ENCODE measurements around the gene CACNA1C.

Gene CACNA1C

DNA sequence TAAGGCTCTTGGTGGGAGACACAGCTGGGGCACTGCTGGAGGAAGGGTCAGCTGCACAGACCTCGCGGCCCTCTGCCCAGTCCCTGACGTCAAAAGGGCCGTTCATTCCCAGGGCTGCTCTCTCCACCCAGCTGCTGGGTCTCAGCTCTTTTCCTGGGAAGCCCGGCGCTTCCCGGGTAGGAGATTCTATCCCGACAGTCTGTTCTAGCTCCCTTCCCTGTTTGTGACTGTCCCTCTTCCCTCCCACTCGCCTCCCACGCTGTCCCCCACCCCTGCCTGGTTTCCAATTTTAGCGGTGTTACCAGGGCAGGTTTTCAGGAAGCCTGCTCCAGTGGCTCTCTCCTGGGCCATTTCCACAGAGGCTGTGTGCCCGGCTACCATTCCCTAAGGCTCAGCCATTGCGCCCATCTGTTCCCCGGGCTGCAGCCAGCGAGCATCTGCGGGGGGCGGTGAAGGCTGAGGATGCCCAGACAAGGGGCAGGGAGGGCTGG is 186.6 kb downstream of the CACNA1C start:
- peaks cover 2% of the 10 kb centered on the region for H3K27me3 ChIP-seq (ENCODE audit: insufficient read depth, low read length, poor library complexity)
- no peaks in the 10 kb centered on the region for H3K79me2 ChIP-seq (ENCODE audit: insufficient read depth, low read length)
- H2AFZ ChIP-seq (ENCODE audit: low read depth, low read length) = no peak overlapping the region
- H3K9ac ChIP-seq (ENCODE audit: low read depth, low read length) = no peak overlapping the region
- no peak for ATAC-seq (ENCODE audit: insufficient read depth, low read depth)
- no peak overlapping the region for H3K27ac ChIP-seq (ENCODE audit: low read length)
- H3K4me2 ChIP-seq (ENCODE audit: insufficient read depth, low read length) = no peak overlapping the region
- H3K4me3 ChIP-seq (ENCODE audit: low read depth in 1 of 2, low read length in 2 of 2) = no peak overlapping the region
- H3K4me1 ChIP-seq (ENCODE audit: insufficient read depth, low read length) = no peaks in the 10 kb centered on the region
- no peaks in the 10 kb centered on the region for H4K20me1 ChIP-seq (ENCODE audit: insufficient read depth, low read length)
- DNase-seq = no peak
- H3K36me3 ChIP-seq (ENCODE audit: insufficient read depth, low read length) = no peaks in the 10 kb centered on the region
- TF ChIP-seq, protein P1, sequence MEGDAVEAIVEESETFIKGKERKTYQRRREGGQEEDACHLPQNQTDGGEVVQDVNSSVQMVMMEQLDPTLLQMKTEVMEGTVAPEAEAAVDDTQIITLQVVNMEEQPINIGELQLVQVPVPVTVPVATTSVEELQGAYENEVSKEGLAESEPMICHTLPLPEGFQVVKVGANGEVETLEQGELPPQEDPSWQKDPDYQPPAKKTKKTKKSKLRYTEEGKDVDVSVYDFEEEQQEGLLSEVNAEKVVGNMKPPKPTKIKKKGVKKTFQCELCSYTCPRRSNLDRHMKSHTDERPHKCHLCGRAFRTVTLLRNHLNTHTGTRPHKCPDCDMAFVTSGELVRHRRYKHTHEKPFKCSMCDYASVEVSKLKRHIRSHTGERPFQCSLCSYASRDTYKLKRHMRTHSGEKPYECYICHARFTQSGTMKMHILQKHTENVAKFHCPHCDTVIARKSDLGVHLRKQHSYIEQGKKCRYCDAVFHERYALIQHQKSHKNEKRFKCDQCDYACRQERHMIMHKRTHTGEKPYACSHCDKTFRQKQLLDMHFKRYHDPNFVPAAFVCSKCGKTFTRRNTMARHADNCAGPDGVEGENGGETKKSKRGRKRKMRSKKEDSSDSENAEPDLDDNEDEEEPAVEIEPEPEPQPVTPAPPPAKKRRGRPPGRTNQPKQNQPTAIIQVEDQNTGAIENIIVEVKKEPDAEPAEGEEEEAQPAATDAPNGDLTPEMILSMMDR (IDR thresholded peaks at IDR 0.05; ENCODE audit: borderline replicate concordance, extremely low read depth, low read length, poor library complexity, severe bottlenecking) = no peak
- TF ChIP-seq EZH2 (IDR thresholded peaks at IDR 0.05; ENCODE audit: borderline replicate concordance, low read depth, low read length, severe bottlenecking) = no peak
- H3K9me3 ChIP-seq (ENCODE audit: insufficient read depth, low read length, severe bottlenecking) = no peaks in the 10 kb centered on the region

DNA sequence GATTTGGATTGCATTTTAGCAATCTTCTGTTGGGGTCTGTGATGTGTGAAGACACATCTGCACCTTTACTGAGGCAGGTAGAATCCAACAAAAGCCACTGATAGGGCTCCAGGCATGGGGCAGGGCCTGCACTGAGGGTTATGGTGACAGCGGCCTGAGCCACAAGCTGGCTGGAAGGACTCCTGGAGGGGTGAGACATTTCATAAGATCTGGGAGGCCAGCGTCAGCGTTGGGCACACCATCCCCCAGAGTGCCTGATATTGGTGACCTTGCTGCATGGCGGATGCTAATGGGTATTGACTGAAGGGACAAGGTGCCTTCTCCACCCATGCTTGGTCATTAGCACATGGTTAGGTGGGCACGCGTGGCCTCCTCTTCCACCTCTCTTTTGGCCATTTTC is 187.6 kb downstream of the CACNA1C start:
- TF ChIP-seq, protein P1 (IDR thresholded peaks at IDR 0.05; ENCODE audit: borderline replicate concordance, extremely low read depth, low read length, poor library complexity, severe bottlenecking) = no peak
- no peak for TF ChIP-seq EZH2 (IDR thresholded peaks at IDR 0.05; ENCODE audit: borderline replicate concordance, low read depth, low read length, severe bottlenecking)
- H3K4me2 ChIP-seq (ENCODE audit: insufficient read depth, low read length) = no peak overlapping the region
- H3K36me3 ChIP-seq (ENCODE audit: insufficient read depth, low read length) = no peaks in the 10 kb centered on the region
- no peak for DNase-seq
- no peak overlapping the region for H3K27ac ChIP-seq (ENCODE audit: low read length)
- no peaks in the 10 kb centered on the region for H3K4me1 ChIP-seq (ENCODE audit: insufficient read depth, low read length)
- H3K79me2 ChIP-seq (ENCODE audit: insufficient read depth, low read length) = no peaks in the 10 kb centered on the region
- H3K4me3 ChIP-seq (ENCODE audit: low read depth in 1 of 2, low read length in 2 of 2) = no peak overlapping the region
- no peaks in the 10 kb centered on the region for H4K20me1 ChIP-seq (ENCODE audit: insufficient read depth, low read length)
- no peaks in the 10 kb centered on the region for H3K9me3 ChIP-seq (ENCODE audit: insufficient read depth, low read length, severe bottlenecking)
- no peak for ATAC-seq (ENCODE audit: insufficient read depth, low read depth)
- H2AFZ ChIP-seq (ENCODE audit: low read depth, low read length) = no peak overlapping the region
- peaks cover 2% of the 10 kb centered on the region for H3K27me3 ChIP-seq (ENCODE audit: insufficient read depth, low read length, poor library complexity)
- H3K9ac ChIP-seq (ENCODE audit: low read depth, low read length) = no peak overlapping the region

- Histone ChIP-seq H3K36me3 (ENCODE audit: insufficient read depth, low read length) (no peaks in the 10 kb centered on the region), H3K9me3 (ENCODE audit: insufficient read depth, low read length, severe bottlenecking) (no peaks in the 10 kb centered on the region), H3K4me2 (ENCODE audit: insufficient read depth, low read length) (no peak overlapping the region), H3K79me2 (ENCODE audit: insufficient read depth, low read length) (no peaks in the 10 kb centered on the region), H2AFZ (ENCODE audit: low read depth, low read length) (no peak overlapping the region), H3K4me3 (ENCODE audit: low read depth in 1 of 2, low read length in 2 of 2) (no peak overlapping the region), H3K27ac (ENCODE audit: low read length) (no peak overlapping the region), H4K20me1 (ENCODE audit: insufficient read depth, low read length) (0 out of 2 replicates have a peak, but pooled peaks cover 4% of the 10 kb centered on the region), H3K9ac (ENCODE audit: low read depth, low read length) (no peak overlapping the region), H3K27me3 (ENCODE audit: insufficient read depth, low read length, poor library complexity) (peaks cover 2% of the 10 kb centered on the region), H3K4me1 (ENCODE audit: insufficient read depth, low read length) (no peaks in the 10 kb centered on the region)
- TF ChIP-seq, protein P1 (IDR thresholded peaks at IDR 0.05; ENCODE audit: borderline replicate concordance, extremely low read depth, low read length, poor library complexity, severe bottlenecking) = no peak
- no peak for TF ChIP-seq EZH2 (IDR thresholded peaks at IDR 0.05; ENCODE audit: borderline replicate concordance, low read depth, low read length, severe bottlenecking)
- DNase-seq = no peak
- no peak for ATAC-seq (ENCODE audit: insufficient read depth, low read depth)
These were observed 188.2 kb downstream of the CACNA1C start for GRCh38 chr12:2240984-2241383.

- H3K9me3 ChIP-seq (ENCODE audit: insufficient read depth, low read length, severe bottlenecking) = no peaks in the 10 kb centered on the region
- DNase-seq = no peak
- H3K27ac ChIP-seq (ENCODE audit: low read length) = no peak overlapping the region
- 0 out of 2 replicates have a peak, but pooled peaks cover 5% of the 10 kb centered on the region for H4K20me1 ChIP-seq (ENCODE audit: insufficient read depth, low read length)
- H3K36me3 ChIP-seq (ENCODE audit: insufficient read depth, low read length) = no peaks in the 10 kb centered on the region
- H3K4me1 ChIP-seq (ENCODE audit: insufficient read depth, low read length) = no peaks in the 10 kb centered on the region
- H3K9ac ChIP-seq (ENCODE audit: low read depth, low read length) = no peak overlapping the region
- H3K4me3 ChIP-seq (ENCODE audit: low read depth in 1 of 2, low read length in 2 of 2) = no peak overlapping the region
- peaks cover 2% of the 10 kb centered on the region for H3K27me3 ChIP-seq (ENCODE audit: insufficient read depth, low read length, poor library complexity)
- no peak overlapping the region for H3K4me2 ChIP-seq (ENCODE audit: insufficient read depth, low read length)
- no peak for ATAC-seq (ENCODE audit: insufficient read depth, low read depth)
- TF ChIP-seq EZH2 (IDR thresholded peaks at IDR 0.05; ENCODE audit: borderline replicate concordance, low read depth, low read length, severe bottlenecking) = no peak
- TF ChIP-seq, protein P1 (IDR thresholded peaks at IDR 0.05; ENCODE audit: borderline replicate concordance, extremely low read depth, low read length, poor library complexity, severe bottlenecking) = no peak
- no peaks in the 10 kb centered on the region for H3K79me2 ChIP-seq (ENCODE audit: insufficient read depth, low read length)
- H2AFZ ChIP-seq (ENCODE audit: low read depth, low read length) = no peak overlapping the region
These were observed 189.4 kb downstream of the CACNA1C start for GRCh38 chr12:2242216-2242615.

Data from DND-41 (cell line).